Panc1 (cell line): ENCODE measurements around the gene FIGN. TPM values are rescaled to one million over a fixed set of nuclear protein-coding genes. Genes with fewer than 3 reads are reported as not detected.

Experiments
- ATAC-seq: fragments of 200-7000 bp; cut with Tn5 transposase; 2 replicates; pipeline ENCODE4 v1.9.1; 2020; ENCODE audit warnings: mild to moderate bottlenecking, moderate library complexity
- BruUV-seq: library from RNA; stranded (reverse); fragments of 400-500 nt; replicated peaks from 2 replicates; lab custom pipeline; 2021; lab: Mats Ljungman, UMichigan
- CTCF ChIA-PET: fragments of 300-600 bp; sonication (Branson Sonifier 250); formaldehyde crosslinking; loops from one replicate; lab custom pipeline; 2022; ENCODE audit warnings: antibody characterized with exemption; lab: Charles Lee
- POLR2A ChIA-PET: fragments of 300-600 bp; sonication (Branson Sonifier 250); formaldehyde crosslinking; loops from one replicate; lab custom pipeline; 2022; ENCODE audit warnings: antibody characterized with exemption; lab: Charles Lee
- DNase-seq: peaks from one replicate; pipeline ENCODE4 v3.0.0-alpha.2; 2010; ENCODE audit warnings: low read depth, low spot score
- H3K27ac ChIP-seq: 2 replicates; pipeline ENCODE4 v1.5.1; 2011; ENCODE audit warnings: mild to moderate bottlenecking, low read length, inconsistent platforms
- H3K27me3 ChIP-seq: fragments of 200-500 bp; sonication (Bioruptor generic); 2 replicates; pipeline ENCODE4 v1.6.0; 2014; ENCODE audit warnings: low read length, inconsistent platforms; ENCODE audit not compliant: control insufficient read depth, insufficient read depth
- H3K36me3 ChIP-seq: fragments of 200-500 bp; sonication (Bioruptor generic); 2 replicates; pipeline ENCODE4 v1.5.1; 2014; ENCODE audit warnings: inconsistent platforms, mild to moderate bottlenecking, low read length, moderate library complexity; ENCODE audit not compliant: control insufficient read depth, insufficient read depth
- H3K4me1 ChIP-seq: 2 replicates; pipeline ENCODE4 v1.5.1; 2011; ENCODE audit warnings: inconsistent platforms, mild to moderate bottlenecking, low read length, moderate library complexity; ENCODE audit not compliant: control insufficient read depth, insufficient read depth
- H3K4me3 ChIP-seq, 2 experiments: 2 replicates each; pipeline ENCODE4 v1.5.1; 2011 to 2012; ENCODE audit warnings: low read depth in 2 of 2, low read length in 2 of 2, mild to moderate bottlenecking in 2 of 2, inconsistent platforms in 1 of 2, moderate library complexity in 1 of 2
- H3K9me3 ChIP-seq: fragments of 200-500 bp; sonication (Bioruptor generic); 2 replicates; pipeline ENCODE4 v1.5.1; 2014; ENCODE audit warnings: low read depth, mild to moderate bottlenecking, inconsistent platforms, low read length, moderate library complexity; ENCODE audit not compliant: control insufficient read depth, insufficient read depth
- CTCF ChIP-seq: fragments of 450-650 bp; IDR thresholded peaks from 2 replicates; pipeline ENCODE4 v1.5.1; 2017; ENCODE audit warnings: mild to moderate bottlenecking
- POLR2AphosphoS5 ChIP-seq: IDR thresholded peaks from 2 replicates; pipeline ENCODE4 v1.6.1; 2012; ENCODE audit warnings: mild to moderate bottlenecking, low read depth, low read length, moderate library complexity
- REST ChIP-seq, 2 experiments: IDR thresholded peaks; 2 replicates each; pipeline ENCODE4 v1.6.1; 2011 to 2012; ENCODE audit warnings: low read depth in 2 of 2, control low read depth in 1 of 2, low read length in 1 of 2, mild to moderate bottlenecking in 1 of 2, moderate library complexity in 1 of 2; ENCODE audit not compliant: insufficient read depth in 1 of 2
- SIN3A ChIP-seq: IDR thresholded peaks from 2 replicates; pipeline ENCODE4 v1.6.1; 2012; ENCODE audit warnings: low read depth, mild to moderate bottlenecking, low read length, moderate library complexity, borderline replicate concordance; ENCODE audit not compliant: insufficient read depth
- TCF7L2 ChIP-seq: IDR thresholded peaks from 2 replicates; pipeline ENCODE4 v1.6.1; 2011; ENCODE audit warnings: mild to moderate bottlenecking, low read depth, low read length, inconsistent platforms
- in situ Hi-C: cut with HindIII; loops from 2 replicates; pipeline ENCODE4 v1.10.0; 2016; ENCODE audit warnings: low sequenced_read_pairs, low pct_unique_long_range_greater_than_20kb
- intact Hi-C: fragments of 100-400 bp; cut with micrococcal nuclease; formaldehyde crosslinking; loops from one replicate; pipeline ENCODE4 v1.10.0; 2022; ENCODE audit not compliant: unreplicated experiment
- total RNA-seq: library from RNA; stranded (reverse); gene quantifications from one replicate; pipeline ENCODE4 v1.2.1, GENCODE V29; 2021; ENCODE audit not compliant: unreplicated experiment

Gene FIGN
- total RNA-seq, 1 experiment from 2014 or later = 19.5 TPM

GRCh38 chr2:163767097-163767496 is 31.3 kb upstream of the FIGN start:
- H3K27ac ChIP-seq = no peak overlapping the region
- intact Hi-C loops = no loop called here
- DNase-seq (no peak), ATAC-seq (no peak)
- in situ Hi-C loops = no loop called here
- H3K27me3 ChIP-seq = no peaks in the 10 kb centered on the region
- no peaks in the 10 kb centered on the region for H3K36me3 ChIP-seq
- H3K4me3 ChIP-seq = no peak overlapping the region
- POLR2A ChIA-PET = no interaction called here
- 0 out of 2 replicates have a peak, but pooled peaks cover 2% of the 10 kb centered on the region for H3K4me1 ChIP-seq
- H3K9me3 ChIP-seq = no peaks in the 10 kb centered on the region
- CTCF ChIA-PET = no interaction called here
- no peak for TF ChIP-seq POLR2AphosphoS5
- TF ChIP-seq SIN3A = no peak
- TF ChIP-seq TCF7L2 = no peak
- no peak for TF ChIP-seq CTCF
- TF ChIP-seq REST (IDR thresholded peaks at IDR 0.05; ENCODE audit: insufficient read depth in 1 of 2, low read depth in 2 of 2, low read length in 1 of 2) = no peak
- BruUV-seq = no TSS peak

GRCh38 chr2:163764566-163764965 is 28.8 kb upstream of the FIGN start:
- no TSS peak for BruUV-seq
- Histone ChIP-seq H3K9me3 (no peaks in the 10 kb centered on the region), H3K27ac (no peak overlapping the region), H3K4me3 (no peak overlapping the region), H3K27me3 (no peaks in the 10 kb centered on the region), H3K36me3 (no peaks in the 10 kb centered on the region), H3K4me1 (0 out of 2 replicates have a peak, but pooled peaks cover 2% of the 10 kb centered on the region)
- no peak for TF ChIP-seq TCF7L2
- TF ChIP-seq POLR2AphosphoS5 = no peak
- no peak for TF ChIP-seq SIN3A
- TF ChIP-seq CTCF = no peak
- ChIA-PET POLR2A (no interaction called here), CTCF (no interaction called here)
- intact Hi-C loops (no loop called here), in situ Hi-C loops (no loop called here)
- ATAC-seq (no peak), DNase-seq (no peak)
